Measurements from ENCODE around the gene LDAH. TPM values are rescaled to one million over a fixed set of nuclear protein-coding genes. Genes with fewer than 3 reads are reported as not detected.

Gene LDAH
- total RNA-seq, 4 donors from 2014 or later, result 7.4 to 14.5 (median 13.5) TPM

DNA sequence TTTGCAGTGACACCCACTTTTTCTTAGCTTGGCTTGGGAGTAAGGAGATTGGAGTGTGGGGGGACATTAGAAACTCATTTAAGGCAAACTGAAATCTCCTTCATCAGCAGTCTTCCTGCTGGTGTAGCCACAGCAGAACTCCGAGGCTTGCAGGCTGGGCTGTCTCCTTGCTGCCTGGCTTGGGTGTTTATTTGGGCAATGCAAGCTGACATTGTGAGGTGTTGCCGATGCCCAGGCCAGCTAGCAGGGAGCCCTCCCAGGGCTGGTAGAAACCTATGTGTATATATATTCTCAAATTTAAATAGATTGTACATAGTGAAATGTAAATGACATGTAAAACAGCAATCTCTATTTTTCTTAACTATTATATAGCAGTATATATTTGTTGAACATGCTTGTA is 144.1 kb downstream of the LDAH start:
- TF ChIP-seq POLR2A (IDR thresholded peaks at IDR 0.05), result no peak
- no peak for TF ChIP-seq CTCF (IDR thresholded peaks at IDR 0.05)
- H3K27ac ChIP-seq, result no peak overlapping the region
- no peak for DNase-seq
- H3K4me3 ChIP-seq, result no peak overlapping the region
- H3K9me3 ChIP-seq, result no peaks in the 10 kb centered on the region
- H3K36me3 ChIP-seq, result peaks cover 0 to 9% (median 0%) of the 10 kb centered on the region in 3 donors
- no peaks in the 10 kb centered on the region for H3K27me3 ChIP-seq
- peaks cover 0 to 19% (median 4%) of the 10 kb centered on the region in 4 donors for H3K4me1 ChIP-seq

- H3K36me3 ChIP-seq, result peaks cover 0 to 3% (median 0%) of the 10 kb centered on the region in 3 donors
- TF ChIP-seq CTCF (IDR thresholded peaks at IDR 0.05) (no peak), POLR2A (IDR thresholded peaks at IDR 0.05) (no peak)
- no peak overlapping the region for H3K4me3 ChIP-seq
- no peaks in the 10 kb centered on the region for H3K9me3 ChIP-seq
- H3K27ac ChIP-seq, result peak overlapping the region in 2 of 4 donors; percentile 66 to 80
- DNase-seq, result no peak
- H3K4me1 ChIP-seq, result peaks cover 0 to 19% (median 4%) of the 10 kb centered on the region in 4 donors
- H3K27me3 ChIP-seq, result no peaks in the 10 kb centered on the region
These were observed 144.9 kb downstream of the LDAH start for GRCh38 chr2:20678086-20678395.

DNA sequence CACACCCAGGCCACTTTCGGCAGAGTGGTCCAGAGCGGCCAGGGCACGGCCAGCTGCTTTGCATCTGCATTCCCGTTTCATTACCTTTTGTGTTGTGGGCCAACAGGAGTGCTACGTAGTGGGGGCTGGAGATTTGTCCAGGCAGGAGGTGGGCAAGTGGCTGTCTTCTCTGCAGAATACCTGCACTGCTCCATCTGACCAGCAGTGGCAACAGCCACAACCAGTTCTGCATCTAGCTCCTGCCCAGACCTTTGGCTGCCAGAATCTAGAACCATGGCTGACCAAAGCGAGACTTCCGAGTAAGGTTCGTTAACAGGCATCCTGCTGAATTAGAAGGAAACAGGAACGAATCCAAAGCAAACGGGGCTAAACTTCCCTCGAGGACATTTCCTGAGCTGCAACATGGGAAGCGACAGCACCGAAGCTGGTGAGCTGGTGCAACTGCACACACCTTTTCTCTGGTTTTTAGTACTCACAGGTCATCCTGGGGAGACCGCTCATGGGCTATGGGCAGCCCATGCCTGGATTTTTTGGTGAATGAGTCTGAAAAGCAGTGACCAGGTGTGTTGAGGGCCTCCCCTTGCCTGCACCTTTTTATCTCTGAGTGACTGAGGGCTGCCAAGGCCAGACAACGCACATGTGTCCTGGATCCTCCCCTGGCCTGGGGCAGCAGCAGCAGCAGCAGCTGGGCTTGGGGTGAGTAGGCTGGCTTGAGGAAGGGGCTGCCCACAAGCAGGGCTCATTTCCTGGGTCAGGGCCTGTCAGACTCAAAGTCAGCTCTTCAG is 145.4 kb downstream of the LDAH start:
- Histone ChIP-seq H3K4me3 (peak overlapping the region in 1 of 4 donors; percentile 1), H3K4me1 (peaks cover 0 to 19% (median 4%) of the 10 kb centered on the region in 4 donors), H3K27me3 (peaks cover 0 to 4% of the 10 kb centered on the region in 2 donors), H3K36me3 (no peaks in the 10 kb centered on the region), H3K9me3 (no peaks in the 10 kb centered on the region), H3K27ac (peak overlapping the region in 2 of 4 donors; percentile 66 to 80)
- DNase-seq, result no peak
- no peak for TF ChIP-seq POLR2A (IDR thresholded peaks at IDR 0.05)
- peak in 1 of 6 experiments; percentile 35 for TF ChIP-seq CTCF (IDR thresholded peaks at IDR 0.05)

DNA sequence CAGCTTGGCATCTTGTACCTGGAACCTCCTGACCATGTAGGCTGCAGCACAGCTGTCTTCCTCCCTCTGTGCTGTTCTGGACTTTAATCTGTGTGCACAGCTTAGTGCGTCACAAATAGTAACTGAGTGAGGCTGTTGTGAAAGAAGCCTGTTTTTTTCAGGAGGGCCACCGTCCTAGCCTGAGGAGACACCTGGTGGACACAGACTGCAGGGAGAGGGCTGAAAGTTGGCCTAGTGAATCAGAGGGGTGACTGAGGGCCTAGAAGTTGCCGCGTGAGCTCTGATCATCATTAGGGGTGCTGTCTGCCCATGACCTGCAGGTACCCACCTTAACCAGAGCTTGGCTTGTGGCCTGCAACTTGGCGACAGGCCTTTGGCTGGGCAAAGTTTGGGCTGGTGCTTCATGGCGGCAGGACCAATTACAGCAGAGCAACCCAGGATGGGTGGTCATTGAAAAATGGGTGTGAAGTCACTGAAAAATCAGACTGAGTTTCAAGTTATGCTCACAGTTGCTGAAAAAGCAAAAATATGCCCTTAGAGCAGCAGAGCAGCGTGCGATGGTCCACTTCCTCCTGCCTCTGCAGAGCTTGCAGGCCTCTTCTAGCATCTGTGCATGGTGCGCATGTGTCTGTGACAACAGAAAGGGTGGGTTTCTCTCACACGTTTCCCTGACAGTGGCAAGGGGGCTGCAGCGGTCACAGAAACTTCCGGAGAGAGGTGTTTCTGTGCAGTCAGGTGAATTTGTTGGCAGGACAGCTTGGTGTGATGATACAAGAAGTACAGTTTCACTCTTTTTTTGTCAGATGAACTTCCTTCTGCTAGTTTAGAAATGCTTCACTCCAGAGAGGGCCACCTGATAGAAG is 146.3 kb downstream of the LDAH start:
- H3K27ac ChIP-seq, result peak overlapping the region; percentile 46 to 80 (median 70)
- peaks cover 0 to 19% (median 4%) of the 10 kb centered on the region in 4 donors for H3K4me1 ChIP-seq
- H3K27me3 ChIP-seq, result peaks cover 0 to 11% of the 10 kb centered on the region in 2 donors
- DNase-seq, result peak; percentile 57 to 79 (median 74)
- TF ChIP-seq CTCF (IDR thresholded peaks at IDR 0.05), result peak in 4 of 6 experiments; percentile 16 to 75 (median 68)
- no peak for TF ChIP-seq POLR2A (IDR thresholded peaks at IDR 0.05)
- H3K36me3 ChIP-seq, result no peaks in the 10 kb centered on the region
- no peaks in the 10 kb centered on the region for H3K9me3 ChIP-seq
- no peak overlapping the region for H3K4me3 ChIP-seq

DNA sequence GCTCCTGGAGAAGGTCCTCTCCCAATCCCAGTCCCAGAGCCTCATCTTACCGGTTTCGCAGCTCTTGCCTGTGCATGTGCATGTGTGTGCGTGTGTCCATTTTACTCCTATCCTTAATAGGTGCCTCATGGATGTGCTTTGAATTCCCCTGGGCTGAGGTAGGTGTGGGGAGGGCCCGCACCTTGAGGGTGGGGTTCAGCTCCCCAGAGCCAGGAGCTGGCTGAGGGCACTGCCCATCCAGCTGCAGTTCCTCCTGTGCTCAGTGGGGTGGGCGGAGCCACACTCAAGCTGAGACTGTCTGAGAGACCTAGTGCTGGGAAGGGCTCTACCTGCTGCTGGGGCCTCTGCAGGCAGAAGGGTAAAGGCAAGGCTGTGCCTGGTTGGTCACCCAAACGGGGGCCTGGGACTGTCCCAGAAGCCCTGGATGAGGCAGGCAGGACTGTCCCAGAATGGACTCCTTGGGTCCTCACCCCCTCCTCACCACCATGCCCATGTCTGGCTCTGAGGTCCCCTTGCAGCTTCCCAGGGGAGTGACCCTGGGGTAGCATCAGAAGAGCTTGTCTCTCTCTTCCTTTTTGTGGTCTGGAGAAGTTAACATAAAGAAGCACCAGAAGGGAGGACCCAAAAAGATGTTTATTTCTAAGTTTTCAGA is 147.1 kb downstream of the LDAH start:
- H3K4me1 ChIP-seq, result peaks cover 0 to 25% (median 4%) of the 10 kb centered on the region in 4 donors
- no peak overlapping the region for H3K4me3 ChIP-seq
- H3K9me3 ChIP-seq, result no peaks in the 10 kb centered on the region
- DNase-seq, result peak; percentile 80 to 89 (median 84)
- H3K27me3 ChIP-seq, result peaks cover 0 to 19% of the 10 kb centered on the region in 2 donors
- H3K27ac ChIP-seq, result peak overlapping the region; percentile 46 to 80 (median 65)
- TF ChIP-seq POLR2A (IDR thresholded peaks at IDR 0.05) (no peak), CTCF (IDR thresholded peaks at IDR 0.05) (peak in 4 of 6 experiments; percentile 8 to 37 (median 28))
- no peaks in the 10 kb centered on the region for H3K36me3 ChIP-seq
